Thyroid gland (tissue), 4 donors: ENCODE measurements around the gene STAB1. TPM values are rescaled to one million over a fixed set of nuclear protein-coding genes. Genes with fewer than 3 reads are reported as not detected.

Experiments used
- DNase-seq, 2 donors: peaks; one replicate each; pipeline ENCODE4 v3.0.0-alpha.2; 2019
- H3K27ac ChIP-seq, 3 donors: fragments of 200-600 bp; sonication (generic); 1 replicate in 2 of 3; 2 replicates in 1 of 3; pipeline ENCODE4 v1.5.1; 2016 to 2019; ENCODE audit warnings: mild to moderate bottlenecking in 1 of 3, moderate library complexity in 1 of 3
- H3K27me3 ChIP-seq: fragments of 200-600 bp; sonication (generic); one replicate; pipeline ENCODE4 v1.5.1; 2019
- H3K36me3 ChIP-seq, 2 donors: fragments of 200-600 bp; sonication (generic); one replicate each; pipeline ENCODE4 v1.5.1; 2016 to 2019
- H3K4me1 ChIP-seq, 2 donors: fragments of 200-600 bp; sonication (generic); one replicate each; pipeline ENCODE4 v1.5.1; 2017 to 2019
- H3K4me3 ChIP-seq, 3 donors: fragments of 200-600 bp; sonication (generic); replicated peaks in 1 of 3; 1 replicate in 2 of 3; 2 replicates in 1 of 3; pipeline ENCODE4 v1.5.1; 2016; ENCODE audit warnings: mild to moderate bottlenecking in 1 of 3
- H3K9me3 ChIP-seq: fragments of 200-600 bp; sonication (generic); one replicate; pipeline ENCODE4 v1.5.1; 2017
- POLR2A ChIP-seq, 2 donors: fragments of 450-650 bp; IDR thresholded peaks; one replicate each; pipeline ENCODE4 v1.6.1; 2017; ENCODE audit warnings: antibody characterized with exemption in 2 of 2, mild to moderate bottlenecking in 2 of 2, moderate library complexity in 1 of 2
- WGBS, 2 donors: methylation state at CpG; one replicate each; pipeline ENCODE4 v1.1.5; 2017; 5-methylcytosine and 5-hydroxymethylcytosine counted together
- intact Hi-C: fragments of 100-400 bp; cut with DNase I; formaldehyde crosslinking; loops from one replicate; pipeline ENCODE4 v1.15.1; 2023
- small RNA-seq: library from RNA; depleted of rRNA; stranded (forward); fragments of <200 nt; gene quantifications from one replicate; pipeline ENCODE3, GENCODE V24; 2016
- total RNA-seq, 4 donors: library from RNA; depleted of rRNA; stranded (reverse); fragments of >200 nt; gene quantifications; one replicate each; pipeline ENCODE4 v1.2.3, GENCODE V29; 2016
- TF ChIP-seq, protein P1 (sequence below), 6 experiments: fragments of 200-600 bp in 3 of 6; fragments of 450-650 bp in 3 of 6; sonication (generic) in 3 of 6; IDR thresholded peaks; one replicate each; pipeline ENCODE4 v1.5.1; 2016 to 2019; ENCODE audit warnings: antibody characterized with exemption in 6 of 6, mild to moderate bottlenecking in 2 of 6, inconsistent platforms in 1 of 6, moderate library complexity in 1 of 6

The STAB1 gene
- total RNA-seq, 4 donors from 2014 or later = 31.8 to 100 (median 67.4) TPM

DNA sequence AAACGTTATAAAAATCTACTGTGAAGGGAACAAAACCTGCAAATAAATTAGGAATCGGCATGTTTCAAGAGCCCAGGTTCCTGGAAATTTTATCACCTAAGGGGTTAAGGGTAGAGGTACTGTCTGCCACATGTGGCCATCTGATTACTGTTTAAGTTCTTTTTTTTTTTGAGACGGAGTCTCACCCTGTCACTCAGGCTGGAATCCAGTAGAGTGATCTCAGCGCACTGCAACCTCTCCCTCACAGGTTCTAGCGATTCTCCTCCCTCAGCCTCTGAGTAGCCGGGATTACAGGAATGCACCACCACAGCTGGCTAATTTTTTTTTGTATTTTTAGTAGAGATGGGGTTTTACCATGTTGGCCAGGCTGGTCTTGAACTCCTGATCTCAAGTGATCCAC, 77.1 kb downstream of the STAB1 start:
- H3K4me3 ChIP-seq = no peak overlapping the region
- no peaks in the 10 kb centered on the region for H3K4me1 ChIP-seq
- no peak for DNase-seq
- no peaks in the 10 kb centered on the region for H3K27me3 ChIP-seq
- TF ChIP-seq, protein P1, sequence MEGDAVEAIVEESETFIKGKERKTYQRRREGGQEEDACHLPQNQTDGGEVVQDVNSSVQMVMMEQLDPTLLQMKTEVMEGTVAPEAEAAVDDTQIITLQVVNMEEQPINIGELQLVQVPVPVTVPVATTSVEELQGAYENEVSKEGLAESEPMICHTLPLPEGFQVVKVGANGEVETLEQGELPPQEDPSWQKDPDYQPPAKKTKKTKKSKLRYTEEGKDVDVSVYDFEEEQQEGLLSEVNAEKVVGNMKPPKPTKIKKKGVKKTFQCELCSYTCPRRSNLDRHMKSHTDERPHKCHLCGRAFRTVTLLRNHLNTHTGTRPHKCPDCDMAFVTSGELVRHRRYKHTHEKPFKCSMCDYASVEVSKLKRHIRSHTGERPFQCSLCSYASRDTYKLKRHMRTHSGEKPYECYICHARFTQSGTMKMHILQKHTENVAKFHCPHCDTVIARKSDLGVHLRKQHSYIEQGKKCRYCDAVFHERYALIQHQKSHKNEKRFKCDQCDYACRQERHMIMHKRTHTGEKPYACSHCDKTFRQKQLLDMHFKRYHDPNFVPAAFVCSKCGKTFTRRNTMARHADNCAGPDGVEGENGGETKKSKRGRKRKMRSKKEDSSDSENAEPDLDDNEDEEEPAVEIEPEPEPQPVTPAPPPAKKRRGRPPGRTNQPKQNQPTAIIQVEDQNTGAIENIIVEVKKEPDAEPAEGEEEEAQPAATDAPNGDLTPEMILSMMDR (IDR thresholded peaks at IDR 0.05) = no peak
- no peak for TF ChIP-seq POLR2A (IDR thresholded peaks at IDR 0.05)
- H3K27ac ChIP-seq = no peak overlapping the region
- peaks cover 0 to 10% of the 10 kb centered on the region in 2 donors for H3K36me3 ChIP-seq
- 85 to 88% methylated on average over 6 of the region's 6 CpGs for WGBS, 2 donors
- H3K9me3 ChIP-seq = no peaks in the 10 kb centered on the region
- intact Hi-C loops = no loop called here

Small RNA genes lying within 50 kb of the gene (small RNA-seq; reads per million reads assigned to genes)
- gene RNU6-856P = not detected
- gene RNU6ATAC16P = not detected

Other genes with a start within 250 kb of the STAB1 start
- 10 to 100 TPM; 15.8 to 22.8 (median 18.0) TPM for gene PPM1M, start 249.6 kb upstream of the STAB1 start, total RNA-seq
- 10 to 100 TPM; 66.4 to 76.4 (median 72.2) TPM for gene WDR82, start 216.7 kb upstream of the STAB1 start, total RNA-seq
- 10 to 100 TPM in 3 of 4 donors, 1 to 10 TPM in 1; 8.9 to 20.3 (median 15.3) TPM for gene GLYCTK, start 207.5 kb upstream of the STAB1 start, total RNA-seq
- 10 to 100 TPM in 1 of 4 donors, 1 to 10 TPM in 3; 4.6 to 14.2 (median 7.5) TPM for gene DNAH1, start 179.0 kb upstream of the STAB1 start, total RNA-seq
- 10 to 100 TPM; 66.7 to 78.4 (median 73.8) TPM for gene BAP1, start 85.3 kb upstream of the STAB1 start, total RNA-seq
- gene PHF7, start 84.7 kb upstream of the STAB1 start, total RNA-seq = 10 to 100 TPM in 2 of 4 donors, 1 to 10 TPM in 2; 3.6 to 14.5 (median 9.5) TPM
- gene SEMA3G, start 50.2 kb upstream of the STAB1 start, total RNA-seq = 10 to 100 TPM in 2 of 4 donors, 1 to 10 TPM in 2; 3.7 to 18.6 (median 11.5) TPM
- gene TNNC1, start 41.3 kb upstream of the STAB1 start, total RNA-seq = 10 to 100 TPM in 3 of 4 donors, 1 to 10 TPM in 1; 4.0 to 43.5 (median 13.9) TPM
- 10 to 100 TPM; 71.8 to 88.2 (median 86.2) TPM for gene NISCH, start 39.7 kb upstream of the STAB1 start, total RNA-seq
- 10 to 100 TPM; 40.5 to 55.1 (median 45.0) TPM for gene NT5DC2, start 38.5 kb downstream of the STAB1 start, total RNA-seq
- gene UQCC5, start 41.3 kb downstream of the STAB1 start, total RNA-seq = 10 to 100 TPM in 2 of 4 donors, 1 to 10 TPM in 2; 4.8 to 34.3 (median 9.4) TPM
- 100 to 1,000 TPM; 111 to 165 (median 125) TPM for gene PBRM1, start 190.6 kb downstream of the STAB1 start, total RNA-seq
- gene GNL3, start 190.7 kb downstream of the STAB1 start, total RNA-seq = 10 to 100 TPM; 39.2 to 68.4 (median 41.7) TPM
- 100 to 1,000 TPM in 3 of 4 donors, 10 to 100 TPM in 1; 97.8 to 145 (median 107) TPM for gene GLT8D1, start 210.5 kb downstream of the STAB1 start, total RNA-seq
- 100 to 1,000 TPM; 134 to 263 (median 185) TPM for gene SPCS1, start 210.8 kb downstream of the STAB1 start, total RNA-seq